ENCODE data around the gene DHRS3. TPM values are rescaled to one million over a fixed set of nuclear protein-coding genes. Genes with fewer than 3 reads are reported as not detected.
A peak's percentile ranks its signal among the peaks of the same experiment; 100 is the strongest.

Gene DHRS3
- total and polyA plus RNA-seq, 2 of the 13 experiments (the other 11 are each of a cell fraction or from before 2014, with no cell fraction given): 48.5 to 90.5 TPM

DNA sequence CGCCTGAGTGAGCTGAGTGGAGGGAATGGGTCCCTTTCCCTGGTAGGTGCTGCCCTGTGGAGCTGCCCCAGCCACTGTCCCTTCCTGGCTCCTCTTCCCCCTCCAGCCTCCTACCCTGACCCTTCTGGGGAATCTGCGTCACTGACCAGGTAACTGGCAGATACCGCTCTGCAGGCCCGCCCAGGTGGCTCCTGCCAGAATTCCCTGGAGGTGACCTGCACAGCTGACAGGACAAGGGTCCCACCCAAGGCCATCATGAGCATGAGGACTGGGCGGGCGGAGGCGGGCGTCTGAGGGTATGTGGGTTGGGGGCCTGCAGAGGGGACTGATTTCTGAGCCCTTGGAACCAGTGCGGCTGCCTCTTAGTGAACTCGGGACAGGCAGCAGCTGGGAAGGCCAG, 32.5 kb downstream of the DHRS3 start:
- no peak overlapping the region for H3K27ac ChIP-seq (ENCODE audit: extremely low read length, insufficient read depth, low read length)
- 98% methylated on average over 10 of the region's 10 CpGs for WGBS (ENCODE audit: low lambda C conversion rate)

More for the DNA sequence above, 32.5 kb downstream of the DHRS3 start:
- TF ChIP-seq ZNF850 (CRISPR knock-in tag; conservative IDR thresholded peaks at IDR 0.05): no peak
- no peak for TF ChIP-seq RBM22 (optimal IDR thresholded peaks at IDR 0.05; ENCODE audit: low read length)
- TF ChIP-seq ASH2L (IDR thresholded peaks at IDR 0.05; ENCODE audit: insufficient read length, low read depth, low read length): no peak
- TF ChIP-seq ARNTL (CRISPR knock-in tag; IDR thresholded peaks at IDR 0.05): no peak
- TF ChIP-seq AGO2 (optimal IDR thresholded peaks at IDR 0.05; ENCODE audit: low read depth, low read length): peak; percentile 61
- TF ChIP-seq, protein P1, sequence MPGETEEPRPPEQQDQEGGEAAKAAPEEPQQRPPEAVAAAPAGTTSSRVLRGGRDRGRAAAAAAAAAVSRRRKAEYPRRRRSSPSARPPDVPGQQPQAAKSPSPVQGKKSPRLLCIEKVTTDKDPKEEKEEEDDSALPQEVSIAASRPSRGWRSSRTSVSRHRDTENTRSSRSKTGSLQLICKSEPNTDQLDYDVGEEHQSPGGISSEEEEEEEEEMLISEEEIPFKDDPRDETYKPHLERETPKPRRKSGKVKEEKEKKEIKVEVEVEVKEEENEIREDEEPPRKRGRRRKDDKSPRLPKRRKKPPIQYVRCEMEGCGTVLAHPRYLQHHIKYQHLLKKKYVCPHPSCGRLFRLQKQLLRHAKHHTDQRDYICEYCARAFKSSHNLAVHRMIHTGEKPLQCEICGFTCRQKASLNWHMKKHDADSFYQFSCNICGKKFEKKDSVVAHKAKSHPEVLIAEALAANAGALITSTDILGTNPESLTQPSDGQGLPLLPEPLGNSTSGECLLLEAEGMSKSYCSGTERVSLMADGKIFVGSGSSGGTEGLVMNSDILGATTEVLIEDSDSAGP (CRISPR knock-in tag; IDR thresholded peaks at IDR 0.05; ENCODE audit: borderline replicate concordance): 0 out of 2 replicates have a peak, but pooled peaks have one; percentile 24
- TF ChIP-seq ZNF343 (CRISPR knock-in tag; IDR thresholded peaks at IDR 0.05): no peak
- TF ChIP-seq, protein P2, sequence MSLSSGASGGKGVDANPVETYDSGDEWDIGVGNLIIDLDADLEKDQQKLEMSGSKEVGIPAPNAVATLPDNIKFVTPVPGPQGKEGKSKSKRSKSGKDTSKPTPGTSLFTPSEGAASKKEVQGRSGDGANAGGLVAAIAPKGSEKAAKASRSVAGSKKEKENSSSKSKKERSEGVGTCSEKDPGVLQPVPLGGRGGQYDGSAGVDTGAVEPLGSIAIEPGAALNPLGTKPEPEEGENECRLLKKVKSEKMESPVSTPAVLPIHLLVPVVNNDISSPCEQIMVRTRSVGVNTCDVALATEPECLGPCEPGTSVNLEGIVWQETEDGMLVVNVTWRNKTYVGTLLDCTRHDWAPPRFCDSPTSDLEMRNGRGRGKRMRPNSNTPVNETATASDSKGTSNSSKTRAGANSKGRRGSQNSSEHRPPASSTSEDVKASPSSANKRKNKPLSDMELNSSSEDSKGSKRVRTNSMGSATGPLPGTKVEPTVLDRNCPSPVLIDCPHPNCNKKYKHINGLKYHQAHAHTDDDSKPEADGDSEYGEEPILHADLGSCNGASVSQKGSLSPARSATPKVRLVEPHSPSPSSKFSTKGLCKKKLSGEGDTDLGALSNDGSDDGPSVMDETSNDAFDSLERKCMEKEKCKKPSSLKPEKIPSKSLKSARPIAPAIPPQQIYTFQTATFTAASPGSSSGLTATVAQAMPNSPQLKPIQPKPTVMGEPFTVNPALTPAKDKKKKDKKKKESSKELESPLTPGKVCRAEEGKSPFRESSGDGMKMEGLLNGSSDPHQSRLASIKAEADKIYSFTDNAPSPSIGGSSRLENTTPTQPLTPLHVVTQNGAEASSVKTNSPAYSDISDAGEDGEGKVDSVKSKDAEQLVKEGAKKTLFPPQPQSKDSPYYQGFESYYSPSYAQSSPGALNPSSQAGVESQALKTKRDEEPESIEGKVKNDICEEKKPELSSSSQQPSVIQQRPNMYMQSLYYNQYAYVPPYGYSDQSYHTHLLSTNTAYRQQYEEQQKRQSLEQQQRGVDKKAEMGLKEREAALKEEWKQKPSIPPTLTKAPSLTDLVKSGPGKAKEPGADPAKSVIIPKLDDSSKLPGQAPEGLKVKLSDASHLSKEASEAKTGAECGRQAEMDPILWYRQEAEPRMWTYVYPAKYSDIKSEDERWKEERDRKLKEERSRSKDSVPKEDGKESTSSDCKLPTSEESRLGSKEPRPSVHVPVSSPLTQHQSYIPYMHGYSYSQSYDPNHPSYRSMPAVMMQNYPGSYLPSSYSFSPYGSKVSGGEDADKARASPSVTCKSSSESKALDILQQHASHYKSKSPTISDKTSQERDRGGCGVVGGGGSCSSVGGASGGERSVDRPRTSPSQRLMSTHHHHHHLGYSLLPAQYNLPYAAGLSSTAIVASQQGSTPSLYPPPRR (CRISPR knock-in tag; IDR thresholded peaks at IDR 0.05; ENCODE audit: borderline replicate concordance): no peak
- TF ChIP-seq, protein P3, sequence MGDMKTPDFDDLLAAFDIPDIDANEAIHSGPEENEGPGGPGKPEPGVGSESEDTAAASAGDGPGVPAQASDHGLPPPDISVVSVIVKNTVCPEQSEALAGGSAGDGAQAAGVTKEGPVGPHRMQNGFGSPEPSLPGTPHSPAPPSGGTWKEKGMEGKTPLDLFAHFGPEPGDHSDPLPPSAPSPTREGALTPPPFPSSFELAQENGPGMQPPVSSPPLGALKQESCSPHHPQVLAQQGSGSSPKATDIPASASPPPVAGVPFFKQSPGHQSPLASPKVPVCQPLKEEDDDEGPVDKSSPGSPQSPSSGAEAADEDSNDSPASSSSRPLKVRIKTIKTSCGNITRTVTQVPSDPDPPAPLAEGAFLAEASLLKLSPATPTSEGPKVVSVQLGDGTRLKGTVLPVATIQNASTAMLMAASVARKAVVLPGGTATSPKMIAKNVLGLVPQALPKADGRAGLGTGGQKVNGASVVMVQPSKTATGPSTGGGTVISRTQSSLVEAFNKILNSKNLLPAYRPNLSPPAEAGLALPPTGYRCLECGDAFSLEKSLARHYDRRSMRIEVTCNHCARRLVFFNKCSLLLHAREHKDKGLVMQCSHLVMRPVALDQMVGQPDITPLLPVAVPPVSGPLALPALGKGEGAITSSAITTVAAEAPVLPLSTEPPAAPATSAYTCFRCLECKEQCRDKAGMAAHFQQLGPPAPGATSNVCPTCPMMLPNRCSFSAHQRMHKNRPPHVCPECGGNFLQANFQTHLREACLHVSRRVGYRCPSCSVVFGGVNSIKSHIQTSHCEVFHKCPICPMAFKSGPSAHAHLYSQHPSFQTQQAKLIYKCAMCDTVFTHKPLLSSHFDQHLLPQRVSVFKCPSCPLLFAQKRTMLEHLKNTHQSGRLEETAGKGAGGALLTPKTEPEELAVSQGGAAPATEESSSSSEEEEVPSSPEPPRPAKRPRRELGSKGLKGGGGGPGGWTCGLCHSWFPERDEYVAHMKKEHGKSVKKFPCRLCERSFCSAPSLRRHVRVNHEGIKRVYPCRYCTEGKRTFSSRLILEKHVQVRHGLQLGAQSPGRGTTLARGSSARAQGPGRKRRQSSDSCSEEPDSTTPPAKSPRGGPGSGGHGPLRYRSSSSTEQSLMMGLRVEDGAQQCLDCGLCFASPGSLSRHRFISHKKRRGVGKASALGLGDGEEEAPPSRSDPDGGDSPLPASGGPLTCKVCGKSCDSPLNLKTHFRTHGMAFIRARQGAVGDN (CRISPR knock-in tag; IDR thresholded peaks at IDR 0.05): 0 out of 2 replicates have a peak, but pooled peaks have one; percentile 19
- Histone ChIP-seq H3K4me2 (ENCODE audit: low read depth, low read length) (no peak overlapping the region), H3K79me2 (ENCODE audit: insufficient read depth, low read length) (peaks cover 50% of the 10 kb centered on the region), H3K9ac (ENCODE audit: insufficient read depth, low read depth, low read length) (no peak overlapping the region), H3K36me3 (replicated peaks in 1 of 2; ENCODE audit: control insufficient read depth in 1 of 2, insufficient read depth in 2 of 2, low read length in 2 of 2) (peaks cover 31 to 69% of the 10 kb centered on the region in 2 experiments), H2AFZ (ENCODE audit: low read length) (no peak overlapping the region), H3K4me1 (ENCODE audit: insufficient read depth, low read length) (peaks cover 22% of the 10 kb centered on the region), H3K27me3 (ENCODE audit: control insufficient read depth in 1 of 2, insufficient read depth in 2 of 2, low read length in 2 of 2) (no peaks in the 10 kb centered on the region), H3K4me3 (replicated peaks in 1 of 3; ENCODE audit: insufficient read depth in 1 of 3, low read depth in 2 of 3, low read length in 3 of 3) (no peak overlapping the region), H4K20me1 (ENCODE audit: insufficient read depth, low read length) (peaks cover 76% of the 10 kb centered on the region), H3K9me3 (ENCODE audit: low read length) (no peaks in the 10 kb centered on the region)
- in situ Hi-C loops (cut with HindIII; ENCODE audit: extremely low pct_ligation_motif_present, low pct_unique_long_range_greater_than_20kb): no loop called here
- ChIA-PET CTCF (ENCODE audit: low intra/inter-chr PET ratio, low total read pairs) (no interaction called here), POLR2A (interaction anchor here (1.0 kb wide), 1 partner anchor 31 kb away, joined by 3 read pairs; no protein-coding TSS in a partner anchor)
- DNase-seq (ENCODE audit: low spot score) (no peak), FAIRE-seq (no peak), ATAC-seq (peak; percentile 11; the same call in 2 of the 3 replicates)
- BruUV-seq (replicated peaks): no TSS peak
- intact Hi-C loops (cut with micrococcal nuclease; ENCODE audit: unreplicated experiment): no loop called here
